Measurements from ENCODE around the gene C19orf81. TPM values are rescaled to one million over a fixed set of nuclear protein-coding genes. Genes with fewer than 3 reads are reported as not detected.

The C19orf81 gene
- total RNA-seq, 4 donors from 2014 or later: not detected

DNA sequence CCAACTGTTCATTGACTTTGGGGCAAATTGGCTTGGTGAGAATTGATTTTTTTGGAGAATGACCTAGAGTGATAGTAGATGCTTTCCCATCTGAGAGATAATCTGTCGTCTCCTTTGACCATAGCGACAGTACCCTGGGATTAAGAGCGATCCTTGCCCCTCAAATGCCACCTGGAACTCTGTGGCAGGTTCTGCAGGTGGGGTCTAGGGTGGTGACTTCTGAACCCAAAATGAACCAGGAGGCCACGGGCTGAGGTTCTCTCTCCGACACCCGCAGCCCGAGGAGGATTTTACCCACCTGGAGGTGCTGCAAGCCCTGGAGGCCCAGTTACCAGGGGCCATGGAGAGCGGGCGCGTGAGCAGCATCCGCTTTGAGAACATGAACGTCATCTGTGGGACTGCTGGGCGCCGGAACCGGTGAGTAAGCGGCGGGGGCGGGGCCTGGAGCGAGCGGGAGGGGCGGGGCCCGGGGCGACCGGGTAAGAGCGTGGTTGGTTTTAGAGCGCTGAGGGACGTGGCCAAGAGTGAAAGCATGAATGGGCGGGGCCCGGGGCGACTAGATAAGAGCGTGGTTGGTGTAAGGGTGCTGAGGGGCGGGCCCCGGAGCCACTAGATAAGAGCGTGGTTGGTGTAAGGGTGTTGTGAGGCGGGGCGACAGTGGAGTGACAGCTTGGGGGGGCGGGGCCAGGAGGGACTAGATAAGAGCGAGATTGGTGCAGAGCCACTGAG lies 8.6 kb downstream of the C19orf81 start:
- TF ChIP-seq EP300 (IDR thresholded peaks at IDR 0.05) (no peak), POLR2AphosphoS5 (IDR thresholded peaks at IDR 0.05) (no peak), POLR2A (IDR thresholded peaks at IDR 0.05) (no peak)
- TF ChIP-seq, protein P1, sequence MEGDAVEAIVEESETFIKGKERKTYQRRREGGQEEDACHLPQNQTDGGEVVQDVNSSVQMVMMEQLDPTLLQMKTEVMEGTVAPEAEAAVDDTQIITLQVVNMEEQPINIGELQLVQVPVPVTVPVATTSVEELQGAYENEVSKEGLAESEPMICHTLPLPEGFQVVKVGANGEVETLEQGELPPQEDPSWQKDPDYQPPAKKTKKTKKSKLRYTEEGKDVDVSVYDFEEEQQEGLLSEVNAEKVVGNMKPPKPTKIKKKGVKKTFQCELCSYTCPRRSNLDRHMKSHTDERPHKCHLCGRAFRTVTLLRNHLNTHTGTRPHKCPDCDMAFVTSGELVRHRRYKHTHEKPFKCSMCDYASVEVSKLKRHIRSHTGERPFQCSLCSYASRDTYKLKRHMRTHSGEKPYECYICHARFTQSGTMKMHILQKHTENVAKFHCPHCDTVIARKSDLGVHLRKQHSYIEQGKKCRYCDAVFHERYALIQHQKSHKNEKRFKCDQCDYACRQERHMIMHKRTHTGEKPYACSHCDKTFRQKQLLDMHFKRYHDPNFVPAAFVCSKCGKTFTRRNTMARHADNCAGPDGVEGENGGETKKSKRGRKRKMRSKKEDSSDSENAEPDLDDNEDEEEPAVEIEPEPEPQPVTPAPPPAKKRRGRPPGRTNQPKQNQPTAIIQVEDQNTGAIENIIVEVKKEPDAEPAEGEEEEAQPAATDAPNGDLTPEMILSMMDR (IDR thresholded peaks at IDR 0.05): no peak
- Histone ChIP-seq H3K4me3 (peak overlapping the region in 1 of 2 donors; percentile 38), H3K27ac (no peak overlapping the region), H3K27me3 (peaks cover 100% of the 10 kb centered on the region), H3K36me3 (no peaks in the 10 kb centered on the region), H3K9me3 (peaks cover 0 to 29% (median 0%) of the 10 kb centered on the region in 3 donors), H3K4me1 (peaks cover 0 to 20% (median 3%) of the 10 kb centered on the region in 3 donors)
- peak; percentile 87 for ATAC-seq
- WGBS, 2 donors (ENCODE audit: low coverage in 1 of 2): 2 to 3% methylated on average over 7 to 14 of the region's 38 CpGs

DNA sequence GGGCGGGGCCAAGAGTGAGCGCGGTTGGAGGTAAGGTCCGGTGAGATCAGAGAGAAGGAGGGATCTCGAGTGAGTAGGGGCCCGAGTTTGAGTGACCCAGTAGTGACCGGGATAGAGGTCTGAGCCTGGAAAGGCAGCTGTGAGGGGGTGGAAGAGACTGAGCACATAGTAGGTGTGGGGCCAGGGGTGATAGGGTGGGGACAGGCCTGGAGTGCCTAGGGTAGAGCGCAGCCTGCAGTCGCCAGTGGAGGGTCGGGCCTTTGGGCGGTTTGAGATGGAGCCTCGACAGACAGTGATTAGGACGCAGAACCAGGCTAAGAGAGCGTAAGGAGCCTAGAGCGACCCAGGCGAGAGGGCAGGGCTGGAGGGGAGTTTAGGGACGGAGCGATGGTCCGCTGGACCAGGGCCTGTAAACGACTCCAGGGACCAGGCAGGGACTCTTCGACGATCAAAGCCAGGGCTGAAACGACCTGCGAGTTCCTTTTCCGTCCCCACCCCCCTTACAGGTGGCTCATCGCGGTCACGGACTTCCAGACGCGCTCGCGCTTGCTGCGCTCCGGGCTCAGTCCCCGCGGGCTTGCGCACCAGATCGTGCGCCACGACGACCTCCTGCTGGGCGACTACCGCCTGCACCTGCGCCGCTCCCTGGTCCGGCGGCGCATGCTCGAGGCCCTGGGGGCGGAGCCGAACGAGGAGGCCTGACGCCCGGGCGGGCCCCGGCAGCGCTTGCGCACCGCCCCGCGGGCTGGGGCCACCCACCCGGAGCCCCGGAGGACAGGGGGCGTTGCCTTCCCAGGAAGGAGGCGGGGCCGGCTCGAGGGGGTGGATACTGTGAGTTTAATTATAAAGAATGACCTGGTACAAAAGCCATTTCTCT lies 9.4 kb downstream of the C19orf81 start:
- peak; percentile 52 for ATAC-seq
- H3K27me3 ChIP-seq: peaks cover 98% of the 10 kb centered on the region
- 0 to 2% methylated on average over 12 to 21 of the region's 67 CpGs for WGBS, 2 donors (ENCODE audit: low coverage in 1 of 2)

DNA sequence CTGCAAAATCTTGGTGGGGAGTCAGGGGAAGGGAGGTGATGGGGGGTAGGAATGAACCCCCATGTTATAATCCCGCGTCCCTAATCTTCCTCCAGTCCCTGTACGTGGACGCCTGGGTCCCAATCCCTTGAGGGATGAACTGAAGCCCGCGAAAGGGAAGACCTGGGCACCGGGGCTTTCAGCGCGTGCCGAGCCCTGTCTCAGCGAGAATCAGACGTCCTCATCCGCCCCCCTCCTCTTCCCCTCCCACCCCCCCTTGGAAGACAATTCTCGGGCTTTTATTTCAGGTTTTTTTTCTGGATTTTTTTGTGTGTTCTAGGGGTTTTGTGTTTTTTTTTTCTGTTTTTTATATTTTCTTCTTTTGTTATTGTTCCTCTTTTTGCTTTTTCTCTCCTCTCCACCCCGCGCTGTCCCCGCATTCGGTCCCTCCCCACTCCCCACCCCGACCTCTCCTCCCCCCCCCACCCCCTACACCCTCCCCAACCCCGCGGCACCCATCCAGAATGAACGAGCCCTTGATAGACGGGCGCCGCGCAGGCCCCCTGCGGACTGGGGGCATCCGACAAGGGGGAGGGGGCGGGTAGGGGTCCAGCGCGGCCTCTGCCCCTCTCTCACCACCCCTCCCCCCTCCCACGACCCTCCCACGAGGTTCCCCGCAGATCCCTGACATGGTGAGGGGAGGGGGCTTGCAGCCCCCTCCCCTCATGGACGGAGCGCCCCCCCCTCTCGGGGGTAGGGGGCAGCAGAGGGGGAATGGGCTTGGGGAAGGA lies 10.3 kb downstream of the C19orf81 start:
- 0 to 1% methylated on average over 4 to 9 of the region's 37 CpGs for WGBS, 2 donors (ENCODE audit: low coverage in 1 of 2)
- Histone ChIP-seq H3K27ac (no peak overlapping the region), H3K27me3 (peaks cover 96% of the 10 kb centered on the region), H3K4me3 (peak overlapping the region in 1 of 2 donors; percentile 38), H3K36me3 (no peaks in the 10 kb centered on the region), H3K9me3 (peaks cover 0 to 24% (median 0%) of the 10 kb centered on the region in 3 donors), H3K4me1 (peaks cover 0 to 20% (median 3%) of the 10 kb centered on the region in 3 donors)
- no peak for ATAC-seq
- TF ChIP-seq EP300 (IDR thresholded peaks at IDR 0.05) (no peak), POLR2A (IDR thresholded peaks at IDR 0.05) (no peak), POLR2AphosphoS5 (IDR thresholded peaks at IDR 0.05) (no peak)
- TF ChIP-seq, protein P1 (IDR thresholded peaks at IDR 0.05): no peak

More for the DNA sequence above, 9.4 kb downstream of the C19orf81 start:
- no peak for TF ChIP-seq POLR2AphosphoS5 (IDR thresholded peaks at IDR 0.05)
- TF ChIP-seq EP300 (IDR thresholded peaks at IDR 0.05): no peak
- TF ChIP-seq, protein P1 (IDR thresholded peaks at IDR 0.05): no peak
- TF ChIP-seq POLR2A (IDR thresholded peaks at IDR 0.05): no peak
- Histone ChIP-seq H3K36me3 (no peaks in the 10 kb centered on the region), H3K4me3 (peak overlapping the region in 1 of 2 donors; percentile 38), H3K4me1 (peaks cover 0 to 20% (median 3%) of the 10 kb centered on the region in 3 donors), H3K9me3 (peaks cover 0 to 29% (median 0%) of the 10 kb centered on the region in 3 donors), H3K27ac (no peak overlapping the region)

DNA sequence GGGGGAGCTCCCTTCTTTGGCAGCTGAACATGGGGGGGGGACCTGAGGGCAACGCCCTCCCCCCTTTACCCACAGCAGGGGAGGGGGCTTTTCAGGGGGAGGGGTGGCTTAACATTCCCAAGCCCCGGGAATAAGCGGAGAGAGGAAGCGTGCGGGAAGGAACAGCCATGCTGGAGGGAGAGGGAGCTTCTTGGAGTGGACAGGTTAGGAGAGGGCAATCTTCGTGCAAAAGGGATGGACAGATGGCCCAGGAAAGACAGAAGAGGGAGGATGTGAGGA lies 10.8 kb downstream of the C19orf81 start:
- Histone ChIP-seq H3K4me3 (no peak overlapping the region), H3K36me3 (no peaks in the 10 kb centered on the region), H3K9me3 (peaks cover 0 to 19% (median 0%) of the 10 kb centered on the region in 3 donors), H3K27ac (no peak overlapping the region), H3K27me3 (peaks cover 96% of the 10 kb centered on the region), H3K4me1 (peaks cover 0 to 20% (median 3%) of the 10 kb centered on the region in 3 donors)
- WGBS, 2 donors (ENCODE audit: low coverage in 1 of 2): 9% methylated on average over 5 of the region's 6 CpGs; no CpG with 5 or more reads in 1 of the 2 donors
- ATAC-seq: no peak
- no peak for TF ChIP-seq EP300 (IDR thresholded peaks at IDR 0.05)
- no peak for TF ChIP-seq POLR2AphosphoS5 (IDR thresholded peaks at IDR 0.05)
- no peak for TF ChIP-seq POLR2A (IDR thresholded peaks at IDR 0.05)
- TF ChIP-seq, protein P1 (IDR thresholded peaks at IDR 0.05): no peak

Measured in gastroesophageal sphincter (tissue), 4 donors.